ENCODE data around the gene ZDHHC13.

The ZDHHC13 gene

GRCh38 chr11:19083166-19083565, 33.8 kb upstream of the ZDHHC13 start:
- Histone ChIP-seq H3K36me3 (ENCODE audit: insufficient read depth, low read length) (no peaks in the 10 kb centered on the region), H3K79me2 (ENCODE audit: insufficient read depth, low read length) (no peaks in the 10 kb centered on the region), H3K9me3 (ENCODE audit: low read length) (no peaks in the 10 kb centered on the region), H3K9ac (ENCODE audit: low read length) (no peak overlapping the region), H3F3A (ENCODE audit: insufficient read depth, low read length) (no peaks in the 10 kb centered on the region), H3K4me1 (ENCODE audit: insufficient read depth, low read length, severe bottlenecking) (no peaks in the 10 kb centered on the region), H3K27me3 (ENCODE audit: insufficient read depth, low read length) (no peaks in the 10 kb centered on the region), H3K27ac (ENCODE audit: low read depth, low read length, poor library complexity, severe bottlenecking) (no peak overlapping the region), H4K20me1 (ENCODE audit: insufficient read depth, low read length) (no peaks in the 10 kb centered on the region), H3K4me2 (ENCODE audit: low read length) (no peak overlapping the region), H3K9me2 (ENCODE audit: low read depth, low read length) (no peaks in the 10 kb centered on the region), H2AFZ (ENCODE audit: low read length) (no peak overlapping the region), H3K4me3 (ENCODE audit: low read depth, low read length, poor library complexity, severe bottlenecking) (no peak overlapping the region)
- TF ChIP-seq CTCF (IDR thresholded peaks at IDR 0.05; ENCODE audit: low read length) (no peak), EZH2 (IDR thresholded peaks at IDR 0.05; ENCODE audit: borderline replicate concordance, low read length) (no peak)

DNA sequence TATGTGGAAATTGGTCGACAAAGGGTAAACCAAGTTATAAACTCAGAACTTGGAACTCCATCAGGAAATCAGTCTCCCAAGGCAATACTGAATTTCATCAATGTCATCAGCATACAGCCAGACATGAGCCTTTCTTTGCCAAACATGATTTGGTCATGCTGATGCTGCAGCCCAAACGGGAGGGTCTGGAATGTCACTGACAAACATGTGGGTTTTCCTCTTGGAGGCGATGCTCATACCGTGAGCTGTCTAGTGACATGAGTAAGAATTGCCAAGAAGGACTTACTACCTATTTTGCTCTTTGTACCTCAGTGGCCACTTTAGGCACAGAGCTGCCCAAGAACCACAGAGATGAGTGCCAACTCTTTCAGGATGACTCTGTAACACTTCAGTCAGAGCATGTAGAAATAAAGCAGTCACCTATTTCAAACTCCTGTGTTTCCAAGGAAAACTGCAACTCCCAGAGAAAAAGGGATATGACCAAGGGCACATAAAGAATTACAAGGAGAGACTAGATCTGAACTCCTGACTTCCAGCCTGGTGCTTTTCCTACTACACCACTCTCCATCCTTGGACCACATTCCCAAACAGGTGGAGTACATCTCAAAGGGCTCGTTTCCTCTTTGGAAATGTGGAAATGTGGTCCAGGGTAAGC, 32.2 kb upstream of the ZDHHC13 start:
- TF ChIP-seq CTCF (IDR thresholded peaks at IDR 0.05; ENCODE audit: low read length) (no peak), EZH2 (IDR thresholded peaks at IDR 0.05; ENCODE audit: borderline replicate concordance, low read length) (no peak)

GRCh38 chr11:19087658-19088057, 29.3 kb upstream of the ZDHHC13 start:
- Histone ChIP-seq H2AFZ (ENCODE audit: low read length) (no peak overlapping the region), H3K27me3 (ENCODE audit: insufficient read depth, low read length) (no peaks in the 10 kb centered on the region), H3K9me3 (ENCODE audit: low read length) (no peaks in the 10 kb centered on the region), H3K36me3 (ENCODE audit: insufficient read depth, low read length) (no peaks in the 10 kb centered on the region), H3K9ac (ENCODE audit: low read length) (no peak overlapping the region), H3K4me1 (ENCODE audit: insufficient read depth, low read length, severe bottlenecking) (no peaks in the 10 kb centered on the region), H3K79me2 (ENCODE audit: insufficient read depth, low read length) (no peaks in the 10 kb centered on the region), H3K9me2 (ENCODE audit: low read depth, low read length) (no peaks in the 10 kb centered on the region), H3K27ac (ENCODE audit: low read depth, low read length, poor library complexity, severe bottlenecking) (no peak overlapping the region), H3F3A (ENCODE audit: insufficient read depth, low read length) (no peaks in the 10 kb centered on the region), H3K4me3 (ENCODE audit: low read depth, low read length, poor library complexity, severe bottlenecking) (no peak overlapping the region), H4K20me1 (ENCODE audit: insufficient read depth, low read length) (no peaks in the 10 kb centered on the region), H3K4me2 (ENCODE audit: low read length) (no peak overlapping the region)
- TF ChIP-seq CTCF (IDR thresholded peaks at IDR 0.05; ENCODE audit: low read length) (no peak), EZH2 (IDR thresholded peaks at IDR 0.05; ENCODE audit: borderline replicate concordance, low read length) (no peak)

More for the DNA sequence above, 32.2 kb upstream of the ZDHHC13 start:
- H3K4me1 ChIP-seq (ENCODE audit: insufficient read depth, low read length, severe bottlenecking): no peaks in the 10 kb centered on the region
- H3F3A ChIP-seq (ENCODE audit: insufficient read depth, low read length): no peaks in the 10 kb centered on the region
- no peak overlapping the region for H3K4me2 ChIP-seq (ENCODE audit: low read length)
- H3K79me2 ChIP-seq (ENCODE audit: insufficient read depth, low read length): no peaks in the 10 kb centered on the region
- H3K9me2 ChIP-seq (ENCODE audit: low read depth, low read length): no peaks in the 10 kb centered on the region
- H3K27me3 ChIP-seq (ENCODE audit: insufficient read depth, low read length): no peaks in the 10 kb centered on the region
- no peaks in the 10 kb centered on the region for H3K36me3 ChIP-seq (ENCODE audit: insufficient read depth, low read length)
- no peak overlapping the region for H3K9ac ChIP-seq (ENCODE audit: low read length)
- no peaks in the 10 kb centered on the region for H4K20me1 ChIP-seq (ENCODE audit: insufficient read depth, low read length)
- no peaks in the 10 kb centered on the region for H3K9me3 ChIP-seq (ENCODE audit: low read length)
- H3K27ac ChIP-seq (ENCODE audit: low read depth, low read length, poor library complexity, severe bottlenecking): no peak overlapping the region
- no peak overlapping the region for H2AFZ ChIP-seq (ENCODE audit: low read length)
- H3K4me3 ChIP-seq (ENCODE audit: low read depth, low read length, poor library complexity, severe bottlenecking): no peak overlapping the region

Data from OCI-LY1 (cell line).